Measurements from ENCODE around the gene LPIN1. TPM values are rescaled to one million over a fixed set of nuclear protein-coding genes. Genes with fewer than 3 reads are reported as not detected.

The LPIN1 gene
- total and polyA plus RNA-seq, 2 of the 13 experiments (the other 11 are each of a cell fraction or from before 2014, with no cell fraction given) = 9.7 to 19.4 TPM

DNA sequence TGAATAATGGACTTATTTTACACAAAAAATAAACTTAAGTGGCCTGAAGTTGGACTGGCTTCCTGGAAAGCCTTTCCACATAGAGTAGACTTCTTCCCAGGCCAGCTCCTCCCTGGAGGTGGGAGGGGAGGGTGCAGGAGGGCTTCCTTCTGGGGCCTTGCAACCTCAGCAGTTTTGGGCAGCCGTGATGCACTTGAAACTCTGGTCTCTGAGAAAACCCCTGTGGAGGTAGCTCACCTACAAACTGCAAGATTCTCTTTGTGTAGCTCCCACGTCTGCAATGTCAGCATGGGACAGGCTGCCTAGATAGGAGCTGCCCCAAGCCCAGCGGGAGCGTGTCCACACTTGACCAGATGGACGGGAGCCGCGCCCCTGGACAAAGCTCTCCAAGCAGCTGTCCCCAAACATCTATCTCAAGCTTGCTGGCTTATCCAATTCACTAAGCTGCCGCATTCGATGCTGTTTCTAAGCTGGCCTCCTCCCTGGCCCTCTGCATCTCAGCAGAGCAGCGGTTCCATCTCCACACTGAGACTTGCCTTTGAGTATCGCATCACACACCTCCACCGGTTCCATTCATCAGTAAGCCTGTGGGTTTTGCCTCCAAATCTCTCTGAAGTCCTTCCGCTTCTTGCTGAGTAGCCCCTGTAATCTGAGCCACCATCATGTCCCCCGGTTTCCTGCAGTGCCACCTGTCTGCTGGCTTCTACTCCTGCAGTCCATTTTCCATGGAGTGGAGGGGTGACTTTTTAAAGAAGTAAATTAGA lies 1.6 kb upstream of the LPIN1 start (continued):
- TF ChIP-seq, protein P1, sequence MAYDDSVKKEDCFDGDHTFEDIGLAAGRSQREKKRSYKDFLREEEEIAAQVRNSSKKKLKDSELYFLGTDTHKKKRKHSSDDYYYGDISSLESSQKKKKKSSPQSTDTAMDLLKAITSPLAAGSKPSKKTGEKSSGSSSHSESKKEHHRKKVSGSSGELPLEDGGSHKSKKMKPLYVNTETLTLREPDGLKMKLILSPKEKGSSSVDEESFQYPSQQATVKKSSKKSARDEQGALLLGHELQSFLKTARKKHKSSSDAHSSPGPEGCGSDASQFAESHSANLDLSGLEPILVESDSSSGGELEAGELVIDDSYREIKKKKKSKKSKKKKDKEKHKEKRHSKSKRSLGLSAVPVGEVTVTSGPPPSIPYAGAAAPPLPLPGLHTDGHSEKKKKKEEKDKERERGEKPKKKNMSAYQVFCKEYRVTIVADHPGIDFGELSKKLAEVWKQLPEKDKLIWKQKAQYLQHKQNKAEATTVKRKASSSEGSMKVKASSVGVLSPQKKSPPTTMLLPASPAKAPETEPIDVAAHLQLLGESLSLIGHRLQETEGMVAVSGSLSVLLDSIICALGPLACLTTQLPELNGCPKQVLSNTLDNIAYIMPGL (CRISPR knock-in tag; IDR thresholded peaks at IDR 0.05; ENCODE audit: borderline replicate concordance in 1 of 2, low read depth in 1 of 2) = peak; percentile 47 to 56
- TF ChIP-seq PTBP1 (IDR thresholded peaks at IDR 0.05; ENCODE audit: low read depth, low read length, poor library complexity, severe bottlenecking) (no peak), ZMYM4 (CRISPR knock-in tag; IDR thresholded peaks at IDR 0.05) (peak; percentile 9; the same call in 1 of the 2 replicates), ZNF879 (CRISPR knock-in tag; IDR thresholded peaks at IDR 0.05) (no peak), ATAD3A (CRISPR knock-in tag; IDR thresholded peaks at IDR 0.05) (no peak), KLF16 (CRISPR knock-in tag; IDR thresholded peaks at IDR 0.05) (no peak), HDAC2 (CRISPR knock-in tag; IDR thresholded peaks at IDR 0.05) (0 out of 2 replicates have a peak, but pooled peaks have one; percentile 23), MTA1 (CRISPR knock-in tag; IDR thresholded peaks at IDR 0.05; ENCODE audit: borderline replicate concordance) (no peak), DNMT1 (CRISPR knock-in tag; IDR thresholded peaks at IDR 0.05) (peak; percentile 20; the same call in 1 of the 2 replicates), THAP11 (CRISPR knock-in tag; IDR thresholded peaks at IDR 0.05) (0 out of 2 replicates have a peak, but pooled peaks have one; percentile 22), FOXO1 (CRISPR knock-in tag; IDR thresholded peaks at IDR 0.05) (0 out of 2 replicates have a peak, but pooled peaks have one; percentile 15), SCMH1 (CRISPR knock-in tag; IDR thresholded peaks at IDR 0.05; ENCODE audit: borderline replicate concordance) (no peak), RORA (CRISPR knock-in tag; IDR thresholded peaks at IDR 0.05) (0 out of 2 replicates have a peak, but pooled peaks have one; percentile 23), ZNF441 (CRISPR knock-in tag; IDR thresholded peaks at IDR 0.05; ENCODE audit: borderline replicate concordance) (peak; percentile 54; the same call in 1 of the 2 replicates), YY1 (IDR thresholded peaks at IDR 0.05; ENCODE audit: insufficient read depth, insufficient replicate concordance, low read depth, low read length) (peak; percentile 53)
- TF ChIP-seq, protein P2, sequence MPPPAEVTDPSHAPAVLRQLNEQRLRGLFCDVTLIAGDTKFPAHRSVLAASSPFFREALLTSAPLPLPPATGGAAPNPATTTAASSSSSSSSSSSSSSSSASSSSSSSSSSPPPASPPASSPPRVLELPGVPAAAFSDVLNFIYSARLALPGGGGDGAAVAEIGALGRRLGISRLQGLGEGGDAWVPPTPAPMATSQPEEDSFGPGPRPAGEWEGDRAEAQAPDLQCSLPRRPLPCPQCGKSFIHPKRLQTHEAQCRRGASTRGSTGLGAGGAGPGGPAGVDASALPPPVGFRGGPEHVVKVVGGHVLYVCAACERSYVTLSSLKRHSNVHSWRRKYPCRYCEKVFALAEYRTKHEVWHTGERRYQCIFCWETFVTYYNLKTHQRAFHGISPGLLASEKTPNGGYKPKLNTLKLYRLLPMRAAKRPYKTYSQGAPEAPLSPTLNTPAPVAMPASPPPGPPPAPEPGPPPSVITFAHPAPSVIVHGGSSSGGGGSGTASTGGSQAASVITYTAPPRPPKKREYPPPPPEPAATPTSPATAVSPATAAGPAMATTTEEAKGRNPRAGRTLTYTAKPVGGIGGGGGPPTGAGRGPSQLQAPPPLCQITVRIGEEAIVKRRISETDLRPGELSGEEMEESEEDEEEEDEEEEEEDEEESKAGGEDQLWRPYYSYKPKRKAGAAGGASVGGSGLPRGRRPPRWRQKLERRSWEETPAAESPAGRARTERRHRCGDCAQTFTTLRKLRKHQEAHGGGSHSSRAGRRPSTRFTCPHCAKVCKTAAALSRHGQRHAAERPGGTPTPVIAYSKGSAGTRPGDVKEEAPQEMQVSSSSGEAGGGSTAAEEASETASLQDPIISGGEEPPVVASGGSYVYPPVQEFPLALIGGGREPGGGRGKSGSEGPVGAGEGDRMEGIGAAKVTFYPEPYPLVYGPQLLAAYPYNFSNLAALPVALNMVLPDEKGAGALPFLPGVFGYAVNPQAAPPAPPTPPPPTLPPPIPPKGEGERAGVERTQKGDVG (CRISPR knock-in tag; IDR thresholded peaks at IDR 0.05; ENCODE audit: borderline replicate concordance) = no peak
- TF ChIP-seq, protein P3, sequence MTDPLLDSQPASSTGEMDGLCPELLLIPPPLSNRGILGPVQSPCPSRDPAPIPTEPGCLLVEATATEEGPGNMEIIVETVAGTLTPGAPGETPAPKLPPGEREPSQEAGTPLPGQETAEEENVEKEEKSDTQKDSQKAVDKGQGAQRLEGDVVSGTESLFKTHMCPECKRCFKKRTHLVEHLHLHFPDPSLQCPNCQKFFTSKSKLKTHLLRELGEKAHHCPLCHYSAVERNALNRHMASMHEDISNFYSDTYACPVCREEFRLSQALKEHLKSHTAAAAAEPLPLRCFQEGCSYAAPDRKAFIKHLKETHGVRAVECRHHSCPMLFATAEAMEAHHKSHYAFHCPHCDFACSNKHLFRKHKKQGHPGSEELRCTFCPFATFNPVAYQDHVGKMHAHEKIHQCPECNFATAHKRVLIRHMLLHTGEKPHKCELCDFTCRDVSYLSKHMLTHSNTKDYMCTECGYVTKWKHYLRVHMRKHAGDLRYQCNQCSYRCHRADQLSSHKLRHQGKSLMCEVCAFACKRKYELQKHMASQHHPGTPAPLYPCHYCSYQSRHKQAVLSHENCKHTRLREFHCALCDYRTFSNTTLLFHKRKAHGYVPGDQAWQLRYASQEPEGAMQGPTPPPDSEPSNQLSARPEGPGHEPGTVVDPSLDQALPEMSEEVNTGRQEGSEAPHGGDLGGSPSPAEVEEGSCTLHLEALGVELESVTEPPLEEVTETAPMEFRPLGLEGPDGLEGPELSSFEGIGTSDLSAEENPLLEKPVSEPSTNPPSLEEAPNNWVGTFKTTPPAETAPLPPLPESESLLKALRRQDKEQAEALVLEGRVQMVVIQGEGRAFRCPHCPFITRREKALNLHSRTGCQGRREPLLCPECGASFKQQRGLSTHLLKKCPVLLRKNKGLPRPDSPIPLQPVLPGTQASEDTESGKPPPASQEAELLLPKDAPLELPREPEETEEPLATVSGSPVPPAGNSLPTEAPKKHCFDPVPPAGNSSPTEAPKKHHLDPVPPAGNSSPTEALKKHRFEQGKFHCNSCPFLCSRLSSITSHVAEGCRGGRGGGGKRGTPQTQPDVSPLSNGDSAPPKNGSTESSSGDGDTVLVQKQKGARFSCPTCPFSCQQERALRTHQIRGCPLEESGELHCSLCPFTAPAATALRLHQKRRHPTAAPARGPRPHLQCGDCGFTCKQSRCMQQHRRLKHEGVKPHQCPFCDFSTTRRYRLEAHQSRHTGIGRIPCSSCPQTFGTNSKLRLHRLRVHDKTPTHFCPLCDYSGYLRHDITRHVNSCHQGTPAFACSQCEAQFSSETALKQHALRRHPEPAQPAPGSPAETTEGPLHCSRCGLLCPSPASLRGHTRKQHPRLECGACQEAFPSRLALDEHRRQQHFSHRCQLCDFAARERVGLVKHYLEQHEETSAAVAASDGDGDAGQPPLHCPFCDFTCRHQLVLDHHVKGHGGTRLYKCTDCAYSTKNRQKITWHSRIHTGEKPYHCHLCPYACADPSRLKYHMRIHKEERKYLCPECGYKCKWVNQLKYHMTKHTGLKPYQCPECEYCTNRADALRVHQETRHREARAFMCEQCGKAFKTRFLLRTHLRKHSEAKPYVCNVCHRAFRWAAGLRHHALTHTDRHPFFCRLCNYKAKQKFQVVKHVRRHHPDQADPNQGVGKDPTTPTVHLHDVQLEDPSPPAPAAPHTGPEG (CRISPR knock-in tag; IDR thresholded peaks at IDR 0.05) = peak; percentile 40; the same call in 1 of the 2 replicates
